NCI-H774 (cell line): ENCODE data around the gene INTS14.
"Not testable (repeated sequence)": the region's sequence is repeated elsewhere in the genome, so short reads cannot be mapped to it uniquely, and the experiment has no call there.

Experiments used
- DNase-seq: peaks from one replicate; lab custom pipeline; 2025; lab: John Stamatoyannopoulos, UW

INTS14 gene

DNA sequence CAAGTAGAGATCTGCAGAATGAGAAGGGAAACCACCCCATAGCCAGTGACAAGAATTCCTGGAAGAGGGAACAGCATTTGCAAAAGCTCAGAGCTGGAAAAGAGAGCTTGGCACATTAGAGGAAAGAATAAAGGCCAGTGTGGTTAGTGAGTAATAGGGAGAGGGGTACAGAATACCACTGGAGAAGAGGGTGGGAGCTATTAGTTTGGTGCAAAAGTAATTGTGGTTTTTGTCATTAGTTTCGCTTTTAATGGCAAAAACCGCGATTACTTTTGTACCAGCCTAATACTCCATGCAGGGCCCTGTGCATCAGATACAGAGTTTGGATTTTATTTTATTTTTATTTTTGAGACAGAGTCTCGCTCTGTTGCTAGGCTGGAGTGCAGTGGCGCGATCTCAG, 20.6 kb upstream of the INTS14 start:
- DNase-seq: no peak

DNA sequence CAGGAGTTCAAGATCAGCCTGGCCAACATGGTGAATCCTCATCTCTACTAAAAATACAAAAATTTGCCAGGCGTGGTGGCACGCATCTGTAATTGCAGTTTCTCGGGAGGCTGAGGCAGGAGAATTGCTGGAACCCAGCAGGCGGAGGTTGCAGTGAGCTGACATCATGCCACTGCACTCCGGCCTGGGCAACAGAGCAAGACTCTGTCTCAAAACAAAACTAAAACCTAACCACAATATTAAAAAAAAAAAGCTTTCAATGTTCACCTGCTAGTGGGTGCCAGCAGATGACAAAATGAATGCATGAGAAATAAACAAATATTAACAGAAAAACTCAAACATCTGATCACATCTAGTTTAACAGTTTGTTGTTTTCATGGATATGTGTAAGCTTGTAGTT, 19.8 kb upstream of the INTS14 start:
- DNase-seq: no peak

DNA sequence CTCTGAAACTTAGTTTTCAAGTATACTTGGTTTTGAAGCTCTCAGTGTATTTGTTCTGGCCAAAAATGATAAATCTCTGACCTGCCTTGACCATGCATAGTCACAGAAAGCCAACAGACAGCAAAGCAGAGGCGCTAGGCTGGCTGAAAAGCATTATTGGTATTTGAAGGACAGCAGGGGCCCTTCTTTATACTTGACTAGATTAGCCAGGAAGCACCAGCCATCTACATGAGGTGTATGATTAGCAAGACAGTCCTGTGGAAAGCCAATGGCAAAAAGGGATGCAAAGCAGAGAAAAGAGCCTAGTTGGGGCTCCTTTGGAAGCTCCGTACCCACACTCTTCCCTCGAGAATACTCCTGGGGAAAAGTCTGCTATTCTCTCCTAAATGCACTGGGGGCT, 18.6 kb upstream of the INTS14 start:
- DNase-seq: no peak

DNA sequence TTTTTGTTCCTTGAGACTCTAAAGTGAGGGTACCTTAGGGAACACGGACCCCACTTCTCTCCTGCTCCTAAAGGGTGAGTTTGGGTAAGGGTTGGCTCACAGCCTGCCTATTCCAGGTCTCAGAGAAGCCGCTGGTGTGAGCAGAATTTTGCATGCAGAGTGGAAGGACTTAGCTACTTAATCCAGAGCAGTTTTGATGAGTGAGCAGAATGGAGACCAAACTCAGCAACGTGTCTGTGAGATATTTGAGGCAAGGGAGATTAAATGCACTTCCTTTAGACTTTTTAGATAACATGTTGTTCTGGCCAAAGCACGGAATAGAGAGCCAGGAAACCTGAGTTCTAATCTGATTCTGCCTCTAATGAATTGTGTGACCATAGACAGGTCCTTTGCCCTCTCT, 15.9 kb upstream of the INTS14 start:
- DNase-seq: no peak

DNA sequence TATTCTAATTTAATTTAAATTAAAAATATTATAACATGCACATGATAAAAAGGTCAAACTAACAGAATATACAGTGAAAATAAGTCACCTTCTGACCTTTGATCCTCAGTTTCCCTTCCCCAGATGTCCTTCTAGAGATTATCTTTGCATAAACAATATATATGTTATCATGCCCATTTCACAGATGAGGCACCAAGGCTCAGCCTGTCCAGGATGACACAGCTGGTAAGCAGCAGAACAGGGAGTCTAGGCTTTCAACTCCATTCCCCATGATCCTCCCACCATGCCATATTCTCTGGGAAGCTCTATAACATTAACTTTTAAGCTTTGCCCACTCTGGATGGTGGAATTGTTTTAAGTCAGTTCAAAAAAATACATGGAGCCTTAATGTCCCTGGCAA, 12.2 kb upstream of the INTS14 start:
- no peak for DNase-seq

DNA sequence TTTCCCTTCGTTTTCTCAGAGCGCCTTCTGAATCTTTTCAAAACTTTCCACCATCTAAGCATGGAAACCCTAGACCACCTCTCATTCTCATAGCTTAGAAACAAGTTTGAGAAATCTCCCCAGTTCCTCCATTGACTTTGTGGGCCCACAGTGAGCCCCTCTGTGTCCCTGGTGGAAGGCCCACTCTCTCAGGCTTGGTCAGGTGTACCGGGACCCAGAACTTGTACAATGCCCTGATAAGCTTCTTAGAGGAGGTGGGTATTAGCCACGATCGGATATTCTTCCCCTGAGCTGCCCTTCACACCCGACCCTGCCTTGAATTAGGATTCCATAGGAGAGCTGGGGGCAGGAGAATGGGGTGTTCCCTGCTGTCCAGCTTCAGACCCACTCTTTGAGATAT, 10.7 kb upstream of the INTS14 start, which contains the start of gene SLC24A1:
SLC24A1 (plus strand) TSS at position 301 of the 400 bp plus-strand sequence. CDS start 2,143 bp downstream, outside the sequence.
- DNase-seq: no peak

DNA sequence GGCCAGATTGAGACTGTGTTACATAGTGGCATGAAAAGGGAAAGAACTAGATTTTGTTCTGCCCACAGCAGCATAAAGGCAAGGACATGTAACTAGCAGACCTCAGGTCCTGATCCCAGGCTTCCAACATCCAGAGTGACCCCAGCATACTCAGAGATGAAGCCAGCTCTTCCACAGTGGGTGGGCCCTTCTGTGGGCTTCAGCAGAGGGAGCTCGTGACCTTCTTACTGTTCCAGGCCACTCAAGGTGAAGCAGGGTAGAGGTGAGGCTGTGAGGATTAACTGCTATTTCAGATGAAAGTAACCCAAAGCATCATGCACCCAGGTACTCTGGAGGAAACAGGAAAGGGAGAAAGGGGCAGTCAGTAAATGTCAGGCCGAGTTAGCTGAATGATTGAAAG, 9.9 kb upstream of the INTS14 start:
- no peak for DNase-seq

DNA sequence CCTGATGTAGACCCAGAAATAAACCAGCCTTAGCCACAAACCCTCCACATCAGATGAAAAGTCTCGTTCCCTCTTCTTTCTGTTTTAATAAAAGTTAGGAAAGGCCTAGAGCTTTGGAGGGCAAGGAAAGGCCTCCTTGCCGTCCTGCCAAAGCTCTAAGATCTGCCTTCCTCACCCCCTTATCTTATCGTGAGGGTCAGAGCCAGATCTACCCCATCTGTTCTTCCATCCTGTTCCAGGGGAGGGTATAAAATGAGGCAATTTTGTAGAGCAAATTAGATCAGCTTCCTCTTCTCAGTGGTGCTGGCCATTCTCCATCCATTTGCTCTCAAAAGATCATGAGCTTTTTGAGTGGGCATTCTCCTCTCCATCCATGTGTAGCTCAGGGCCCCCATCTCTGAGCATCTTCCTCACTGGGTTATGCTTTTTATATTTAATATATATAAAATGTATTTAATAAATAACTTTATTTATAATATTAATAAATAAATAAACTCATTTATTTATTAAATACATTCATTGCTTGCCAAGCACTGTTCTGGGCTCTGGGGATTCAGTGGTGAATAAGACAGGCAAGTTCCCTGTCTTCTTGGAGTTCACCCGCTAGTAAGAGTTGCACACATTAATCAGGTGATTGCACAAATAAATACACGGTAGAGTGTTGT, 8.8 kb upstream of the INTS14 start:
- DNase-seq: no peak

DNA sequence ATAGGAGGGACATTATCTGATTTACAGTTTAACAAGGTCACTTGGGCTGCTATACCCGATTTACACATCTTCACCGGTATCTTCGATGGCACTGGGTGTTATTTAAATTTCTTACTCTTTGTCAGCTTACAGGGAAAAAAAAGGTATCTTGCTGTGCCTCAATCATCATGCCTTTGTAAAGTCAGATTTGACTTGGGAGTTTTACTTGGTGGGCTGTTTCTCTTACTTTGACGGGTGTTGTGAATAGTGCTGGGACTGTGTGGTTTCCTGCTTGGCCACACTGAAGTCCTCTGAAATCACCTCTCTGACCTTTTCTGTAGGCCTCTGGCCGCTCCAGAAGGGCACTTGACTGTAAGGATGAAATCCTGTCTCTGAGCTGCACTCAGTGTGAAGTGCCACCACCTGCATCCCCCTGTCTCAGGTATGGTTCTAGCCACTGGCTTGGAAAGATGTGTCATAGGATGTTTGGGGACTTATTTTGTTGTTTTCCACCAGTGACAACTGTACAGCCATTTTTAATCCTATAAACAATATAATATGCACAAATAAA, 7.7 kb upstream of the INTS14 start:
- DNase-seq: no peak

DNA sequence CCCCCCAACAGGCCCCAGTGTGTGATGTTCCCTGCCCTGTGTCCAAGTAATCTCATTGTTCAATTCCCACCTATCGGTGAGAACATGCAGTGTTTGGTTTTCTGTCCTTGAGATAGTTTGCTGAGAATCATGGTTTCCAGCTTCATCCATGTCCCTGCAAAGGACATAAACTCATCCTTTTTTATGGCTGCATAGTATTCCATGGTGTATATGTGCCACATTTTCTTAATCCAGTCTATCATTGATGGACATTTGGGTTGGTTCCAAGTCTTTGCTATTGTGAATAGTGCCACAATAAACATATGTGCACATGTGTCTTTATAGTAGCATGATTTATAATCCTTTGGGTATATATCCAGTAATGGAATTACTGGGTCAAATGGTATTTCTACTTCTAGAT, 5.0 kb upstream of the INTS14 start:
- DNase-seq: not testable (repeated sequence)

DNA sequence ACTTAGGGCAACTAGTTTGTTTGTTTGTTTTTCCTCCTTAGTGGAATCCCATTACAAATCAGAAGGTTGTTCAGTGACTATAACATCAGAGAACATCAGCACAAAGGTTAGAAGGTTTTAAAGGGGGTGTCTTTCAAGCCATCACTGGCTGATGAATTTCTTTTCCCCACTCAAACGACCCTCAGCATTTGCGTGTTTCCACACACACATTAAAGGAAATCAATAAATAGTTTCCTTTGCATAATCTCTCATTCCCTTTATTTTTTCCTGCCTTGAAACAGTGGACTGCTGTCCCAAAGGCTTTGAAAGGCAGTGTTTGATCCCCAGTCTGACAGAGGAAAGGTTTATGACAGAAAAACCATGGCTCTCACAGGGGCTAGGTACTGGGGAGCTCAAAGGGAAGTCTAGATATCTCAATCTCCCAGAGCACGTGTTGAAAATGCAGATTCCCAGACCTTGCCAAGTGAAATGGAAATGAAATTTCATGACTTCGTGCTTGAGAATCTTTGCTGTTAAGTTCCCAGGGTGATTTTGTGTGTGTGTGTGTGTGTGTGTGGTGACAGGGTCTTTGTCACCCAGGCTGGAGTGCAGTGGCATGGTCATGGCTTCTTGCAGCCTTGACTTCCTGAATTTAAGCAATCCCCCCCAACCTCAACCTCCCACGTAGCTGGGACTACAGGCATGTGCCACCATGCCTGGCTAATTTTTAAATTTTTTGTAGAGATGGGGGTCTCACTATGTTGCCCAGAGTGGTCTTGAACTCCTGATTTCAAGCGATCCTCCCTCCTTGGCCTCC, 2.2 kb upstream of the INTS14 start:
- DNase-seq: no peak

DNA sequence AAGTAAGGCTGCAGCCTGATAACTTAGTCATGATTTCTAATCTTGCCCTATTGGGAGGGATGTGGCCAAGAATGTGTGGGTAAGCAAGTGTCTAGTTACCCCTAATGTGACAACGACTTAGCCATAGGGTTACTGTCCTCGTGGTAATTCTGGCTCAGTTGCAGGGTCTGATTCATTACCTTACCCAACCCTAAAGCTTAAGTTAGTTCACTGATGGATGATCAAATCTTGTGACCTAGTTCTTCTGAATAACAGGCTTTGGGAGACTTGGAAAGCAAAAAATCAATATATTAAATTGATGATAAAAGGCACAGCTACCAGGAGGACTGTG, 1.6 kb upstream of the INTS14 start:
- no peak for DNase-seq

DNA sequence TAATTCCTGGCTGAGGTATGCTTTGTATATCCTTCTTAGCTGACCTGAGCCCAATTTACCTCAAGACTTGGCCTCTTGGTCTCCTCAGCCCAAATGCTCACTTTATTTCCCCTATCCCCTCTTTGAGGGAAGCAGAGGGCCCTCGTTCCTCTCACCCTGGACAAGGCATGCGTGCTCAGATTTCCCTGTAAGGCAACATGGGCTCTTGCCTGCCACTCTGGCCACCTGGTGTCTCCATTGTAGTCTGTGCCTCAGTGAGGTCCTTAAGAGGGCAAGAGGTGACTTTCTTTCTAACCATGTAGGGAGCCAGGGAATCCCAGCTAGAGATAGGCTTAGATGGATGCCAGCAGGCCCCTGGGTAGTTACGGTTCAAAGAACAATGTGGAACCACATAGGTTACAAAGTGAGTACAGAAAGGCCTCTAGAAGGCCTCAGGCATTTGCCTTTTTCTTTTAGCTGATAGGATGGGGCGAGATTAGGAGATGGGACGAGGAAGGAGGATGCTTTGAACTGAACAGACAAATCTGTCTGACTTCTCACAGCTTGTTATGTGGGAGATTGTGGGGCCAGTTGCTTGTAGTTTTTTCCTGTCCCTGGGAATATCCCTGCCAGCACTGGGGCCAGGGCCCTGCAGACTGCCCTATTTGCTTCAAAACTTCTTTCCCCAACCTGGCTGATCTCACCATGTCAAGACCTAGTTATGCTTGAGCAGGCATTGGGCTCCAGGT, 1.1 kb upstream of the INTS14 start:
- no peak for DNase-seq

DNA sequence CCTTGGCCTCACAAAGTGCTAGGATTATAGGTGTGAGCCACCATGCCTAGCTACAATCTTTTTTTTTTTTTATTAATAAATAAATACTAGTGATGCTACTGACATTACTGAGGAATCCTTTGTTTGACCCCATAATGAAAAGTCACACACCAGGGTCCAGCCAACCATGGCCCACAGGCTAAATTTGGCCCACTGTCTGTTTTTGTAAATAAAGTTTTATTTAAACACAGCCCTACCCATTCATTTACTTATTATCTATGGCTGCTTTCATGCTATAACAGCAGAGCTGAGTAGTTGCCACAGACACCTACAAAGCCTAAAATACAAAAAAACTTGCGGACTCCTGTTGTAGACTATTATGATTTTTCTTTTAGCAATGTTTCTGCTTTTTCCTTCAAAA, 7.4 kb downstream of the INTS14 start:
- no peak for DNase-seq

DNA sequence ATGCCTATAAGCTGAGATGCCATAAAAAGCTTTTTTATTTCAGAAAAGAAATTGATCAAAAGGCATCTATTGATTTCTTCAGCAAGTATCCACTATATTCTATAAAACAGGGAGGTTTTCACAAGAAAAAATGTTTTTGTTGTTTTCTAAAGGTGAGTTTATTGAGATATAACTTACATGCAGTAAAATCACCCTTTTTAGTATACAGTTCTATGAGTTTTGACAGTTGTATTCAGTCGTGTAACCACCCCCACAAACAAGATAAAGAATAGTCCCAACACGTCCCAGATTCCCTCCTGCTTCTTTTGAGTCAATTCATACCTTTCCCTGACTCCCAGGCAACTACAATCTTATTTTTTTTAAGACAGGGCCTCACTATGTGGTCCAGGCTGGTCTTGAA, 7.8 kb downstream of the INTS14 start:
- no peak for DNase-seq

DNA sequence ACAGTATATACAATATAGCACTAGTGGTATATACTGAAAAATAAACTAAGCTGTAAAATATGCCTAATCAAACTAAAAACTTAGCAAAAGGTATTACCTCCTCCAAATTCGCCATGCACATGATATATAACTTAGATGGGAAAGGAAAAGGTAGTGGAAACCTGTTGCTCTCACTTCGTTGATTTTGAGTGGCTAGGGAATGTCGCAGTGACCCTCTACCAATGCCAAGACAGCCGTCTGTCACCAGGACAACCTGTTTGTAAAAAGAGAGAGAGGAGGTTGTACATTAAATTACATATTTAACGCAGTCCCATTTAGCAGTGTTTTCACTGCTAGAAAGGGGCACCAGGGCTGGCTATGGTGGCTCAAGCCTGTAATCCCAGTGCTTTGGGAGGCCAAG, 11.3 kb downstream of the INTS14 start:
- DNase-seq: no peak

DNA sequence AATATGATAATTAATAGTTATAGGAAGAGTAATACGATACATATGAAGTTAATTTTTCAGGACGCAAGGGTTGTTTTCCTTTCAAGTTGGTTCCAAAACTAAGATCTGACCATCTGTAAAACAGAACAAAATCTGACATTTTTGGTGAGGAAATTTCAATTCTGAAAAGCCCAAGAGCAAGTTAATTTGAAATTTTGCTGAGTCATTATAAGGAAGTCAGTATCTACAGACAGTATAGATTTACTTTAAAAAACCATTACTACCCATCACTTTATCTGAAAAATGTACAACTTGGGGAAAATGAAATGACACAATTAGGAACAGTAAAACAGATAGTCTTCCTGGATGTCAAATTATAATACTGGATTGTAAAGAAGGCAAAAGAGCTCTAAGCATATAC, 12.5 kb downstream of the INTS14 start:
- DNase-seq: no peak

DNA sequence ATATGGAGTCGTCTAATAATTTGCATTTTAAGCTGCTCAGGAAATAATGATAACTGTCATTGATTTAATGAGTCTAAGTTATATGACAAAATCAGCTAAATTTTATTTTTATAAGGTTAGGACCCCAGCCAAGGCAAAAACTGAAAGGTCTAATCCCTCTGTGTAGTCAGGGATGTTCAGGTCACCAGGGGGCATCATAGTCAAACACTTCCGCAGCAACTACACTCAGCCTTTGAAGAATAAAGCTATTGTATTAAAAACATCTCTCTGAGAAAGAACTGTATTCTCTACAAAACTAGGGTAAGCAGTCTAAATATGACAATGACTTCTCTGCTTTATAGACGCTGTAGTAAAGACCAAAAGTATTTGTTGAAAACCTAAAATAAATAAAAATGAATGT, 15.0 kb downstream of the INTS14 start:
- DNase-seq: no peak

DNA sequence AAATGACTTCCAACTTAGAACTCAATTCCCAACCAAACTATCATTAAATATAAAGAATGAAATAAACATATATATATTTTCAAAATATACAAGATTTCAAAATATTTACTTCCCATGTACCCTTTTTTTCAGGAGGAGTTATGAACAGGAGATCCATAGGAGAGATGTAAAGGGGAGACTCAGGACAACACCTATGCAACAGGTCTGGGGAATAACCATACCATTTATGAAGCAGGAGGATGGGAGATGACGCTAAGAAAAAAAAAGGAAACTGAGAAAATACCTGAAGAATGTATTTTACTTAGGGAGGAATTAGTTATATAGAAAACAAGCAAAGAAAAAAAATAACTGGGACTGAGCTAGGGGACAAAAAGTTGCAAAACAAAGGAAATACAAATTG, 23.8 kb downstream of the INTS14 start:
- DNase-seq: no peak

DNA sequence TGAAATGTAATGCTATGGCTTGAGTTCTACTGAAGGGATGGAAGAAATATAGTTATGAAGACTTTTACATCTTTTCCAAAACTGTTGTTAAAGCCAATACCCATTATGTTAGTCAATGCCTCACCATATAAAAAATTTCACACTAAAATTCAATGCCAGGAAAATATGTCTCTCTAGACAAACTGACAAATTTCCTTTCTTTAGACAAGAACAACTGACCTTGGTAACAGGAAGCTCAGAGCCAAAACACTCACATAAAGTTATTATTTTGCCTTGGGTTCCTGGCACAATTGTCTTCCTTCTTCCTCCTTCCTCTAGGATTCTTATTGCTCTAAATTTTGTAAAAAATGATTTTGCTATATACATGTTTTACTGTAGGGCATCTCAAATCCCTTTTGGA, 26.7 kb downstream of the INTS14 start:
- DNase-seq: no peak

DNA sequence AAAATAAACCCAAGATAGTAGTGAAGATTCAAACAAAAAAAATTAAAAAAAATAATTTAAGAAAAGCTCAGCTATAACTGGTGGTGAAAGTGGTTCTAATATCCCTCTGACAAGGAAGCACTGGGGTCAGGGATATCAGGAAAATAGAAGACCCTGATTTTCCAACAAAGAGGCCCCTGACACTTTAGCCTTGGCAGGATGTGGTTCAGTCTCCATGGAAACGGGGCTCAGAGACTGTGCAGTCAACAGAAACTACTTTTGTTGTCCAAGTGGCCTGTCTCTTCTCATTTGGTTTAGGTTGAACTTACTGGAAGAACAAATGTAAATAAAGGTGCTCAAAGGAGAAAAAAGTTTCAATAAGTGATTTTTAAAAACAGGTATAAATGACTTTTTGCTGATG, 27.2 kb downstream of the INTS14 start:
- DNase-seq: no peak

DNA sequence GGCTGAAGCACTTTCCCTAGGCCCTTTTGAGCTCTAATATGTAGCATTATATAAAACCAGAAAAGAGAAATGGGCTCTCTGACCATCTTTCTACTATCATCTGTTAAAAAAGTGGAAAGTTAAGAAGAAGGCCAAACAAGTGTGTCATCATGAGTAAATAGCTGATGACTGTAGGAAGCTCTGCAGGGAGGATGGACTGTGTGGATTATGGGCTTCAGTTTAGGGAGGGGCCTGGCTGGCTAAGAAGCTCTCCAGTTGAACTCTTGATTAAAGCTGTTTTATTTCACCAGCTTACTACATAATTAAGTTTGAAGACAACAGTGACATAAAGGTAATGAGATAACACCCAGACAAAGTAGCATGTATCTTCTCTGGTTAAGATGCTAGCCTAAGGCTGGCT, 30.6 kb downstream of the INTS14 start:
- DNase-seq: no peak

DNA sequence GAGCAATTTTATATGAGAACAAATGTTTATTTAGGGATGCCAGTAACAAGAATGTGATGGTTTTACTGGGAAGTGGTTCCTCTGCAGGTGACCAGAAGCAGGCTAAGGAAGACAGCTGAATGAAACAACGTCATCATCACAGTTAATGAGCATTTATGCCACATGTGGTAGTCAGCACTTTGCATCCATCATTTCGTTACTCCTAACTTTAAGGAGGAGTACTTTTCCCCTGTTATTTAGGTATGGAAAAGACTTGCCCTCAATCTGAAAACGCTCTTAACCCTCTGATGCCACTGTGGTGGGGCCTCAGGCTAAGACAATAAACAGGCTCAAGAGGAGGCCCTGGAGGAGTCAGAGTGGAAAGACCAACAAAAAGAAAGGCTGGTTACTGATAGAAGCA, 31.2 kb downstream of the INTS14 start:
- no peak for DNase-seq
